CD14-positive monocyte (primary cell): Measurements from ENCODE around the gene CDK4. TPM values are rescaled to one million over a fixed set of nuclear protein-coding genes. Genes with fewer than 3 reads are reported as not detected.

Experiments used
- DNase-seq, 3 donors: peaks; one replicate each; pipeline ENCODE4 v3.0.0-alpha.2; 2011 to 2022
- H2AFZ ChIP-seq: 2 replicates; pipeline ENCODE4 v1.6.0; 2012; ENCODE audit warnings: mild to moderate bottlenecking, low read depth, low read length, inconsistent platforms; ENCODE audit not compliant: insufficient read depth, poor library complexity, severe bottlenecking
- H3K27ac ChIP-seq, 2 donors: 1 replicate in 1 of 2; 2 replicates in 1 of 2; pipeline ENCODE4 v1.5.1; 2012 to 2013; ENCODE audit warnings: low read length in 2 of 2, control low read depth in 1 of 2, inconsistent platforms in 1 of 2, low read depth in 1 of 2, mild to moderate bottlenecking in 1 of 2
- H3K27me3 ChIP-seq, 2 donors: one replicate each; pipeline versions ENCODE4 v1.6.0 to v1.6.1; 2011 to 2013; ENCODE audit warnings: low read length in 2 of 2; ENCODE audit not compliant: control insufficient read depth in 2 of 2, insufficient read depth in 2 of 2
- H3K36me3 ChIP-seq, 2 donors: replicated peaks in 1 of 2; 1 replicate in 1 of 2; 2 replicates in 1 of 2; pipeline versions ENCODE4 v1.5.1 to v1.6.1; 2012 to 2013; ENCODE audit warnings: low read length in 2 of 2, control low read depth in 1 of 2, inconsistent platforms in 1 of 2, mild to moderate bottlenecking in 1 of 2; ENCODE audit not compliant: insufficient read depth in 2 of 2, control insufficient read depth in 1 of 2
- H3K4me1 ChIP-seq, 2 donors: 1 replicate in 1 of 2; 2 replicates in 1 of 2; pipeline versions ENCODE4 v1.5.1 to v1.6.1; 2012 to 2013; ENCODE audit warnings: low read length in 2 of 2, control low read depth in 1 of 2, inconsistent platforms in 1 of 2, mild to moderate bottlenecking in 1 of 2, moderate library complexity in 1 of 2; ENCODE audit not compliant: insufficient read depth in 2 of 2, control insufficient read depth in 1 of 2
- H3K4me2 ChIP-seq: replicated peaks from 2 replicates; pipeline ENCODE3; 2012; ENCODE audit warnings: low read length, moderate library complexity, mild to moderate bottlenecking; ENCODE audit not compliant: poor library complexity, severe bottlenecking; ENCODE audit errors: extremely low read depth
- H3K4me3 ChIP-seq, 3 experiments: fragments of 200-600 bp in 1 of 3; sonication (generic) in 1 of 3; replicated peaks in 1 of 3; 1 replicate in 2 of 3; 2 replicates in 1 of 3; pipeline ENCODE4 v1.5.1; 2011 to 2013; ENCODE audit warnings: low read length in 3 of 3, mild to moderate bottlenecking in 3 of 3, control low read depth in 2 of 3, low read depth in 2 of 3, inconsistent platforms in 1 of 3, moderate library complexity in 1 of 3
- H3K79me2 ChIP-seq: 2 replicates; pipeline ENCODE4 v1.6.0; 2012; ENCODE audit warnings: mild to moderate bottlenecking, control low read depth, inconsistent platforms, low read length, moderate library complexity; ENCODE audit not compliant: insufficient read depth
- H3K9ac ChIP-seq: 2 replicates; pipeline ENCODE4 v1.6.0; 2017; ENCODE audit warnings: low read length, mild to moderate bottlenecking; ENCODE audit not compliant: insufficient read depth, poor library complexity, severe bottlenecking
- H3K9me3 ChIP-seq, 2 donors: replicated peaks in 1 of 2; 1 replicate in 1 of 2; 2 replicates in 1 of 2; pipeline versions ENCODE4 v1.5.1 to v1.6.1; 2012 to 2013; ENCODE audit warnings: low read length in 2 of 2, control low read depth in 1 of 2; ENCODE audit not compliant: control insufficient read depth in 1 of 2, insufficient read depth in 1 of 2
- H4K20me1 ChIP-seq: 2 replicates; pipeline ENCODE4 v1.6.0; 2012; ENCODE audit warnings: mild to moderate bottlenecking, low read length, control low read depth, moderate library complexity; ENCODE audit not compliant: insufficient read depth
- H3K27ac Mint-ChIP-seq, 7 donors: one replicate each; pipeline ENCODE4 v1.8.0; 2020; ENCODE audit warnings: mild to moderate bottlenecking in 7 of 7, mixed read lengths in 7 of 7, moderate library complexity in 6 of 7, inconsistent platforms in 2 of 7
- H3K27me3 Mint-ChIP-seq, 3 donors: one replicate each; pipeline ENCODE4 v1.8.0; 2021 to 2022; ENCODE audit warnings: low read depth in 3 of 3, mild to moderate bottlenecking in 3 of 3, mixed read lengths in 3 of 3, moderate library complexity in 3 of 3, inconsistent platforms in 1 of 3
- H3K36me3 Mint-ChIP-seq, 2 donors: one replicate each; pipeline ENCODE4 v1.8.0; 2020; ENCODE audit warnings: mixed read lengths in 2 of 2, inconsistent platforms in 1 of 2, mild to moderate bottlenecking in 1 of 2
- H3K4me1 Mint-ChIP-seq: one replicate; pipeline ENCODE4 v1.8.0; 2020; ENCODE audit warnings: mild to moderate bottlenecking, mixed read lengths
- H3K4me3 Mint-ChIP-seq, 2 donors: one replicate each; pipeline ENCODE4 v1.8.0; 2020; ENCODE audit warnings: mild to moderate bottlenecking in 2 of 2, mixed read lengths in 2 of 2, moderate library complexity in 1 of 2
- H3K9me3 Mint-ChIP-seq, 7 donors: one replicate each; pipeline ENCODE4 v1.8.0; 2020 to 2022; ENCODE audit warnings: mixed read lengths in 7 of 7, mild to moderate bottlenecking in 6 of 7, moderate library complexity in 6 of 7, inconsistent platforms in 2 of 7
- CTCF ChIP-seq: fragments of 200-600 bp; IDR thresholded peaks from one replicate; pipeline ENCODE4 v1.8.0; 2022; ENCODE audit warnings: antibody characterized with exemption, mild to moderate bottlenecking
- WGBS: methylation state at CpG from one replicate; pipeline ENCODE4 v1.1.5; 2013; ENCODE audit warnings: missing lambda C conversion rate; ENCODE audit not compliant: insufficient coverage; 5-methylcytosine and 5-hydroxymethylcytosine counted together
- intact Hi-C, 2 donors: fragments of 100-400 bp; cut with micrococcal nuclease; formaldehyde crosslinking; loops; one replicate each; pipeline versions ENCODE4 v1.15.0 to v1.15.1; 2023
- polyA plus RNA-seq, 3 donors: library from polyadenylated mRNA; depleted of rRNA in 1 of 3; unstranded in 2 of 3; stranded (reverse) in 1 of 3; fragments of 300-500 nt in 2 of 3; fragments of >200 nt in 1 of 3; fragmentation: Illumina TruSeq in 2 of 3; gene quantifications; 1 replicate in 2 of 3; 2 replicates in 1 of 3; pipeline ENCODE4 v1.2.3, GENCODE V29; 2012 to 2021

CDK4 gene
- polyA plus RNA-seq, 3 donors, result 26.2 to 38.4 (median 27.4) TPM

- peak within 1 kb of the TSS; percentile 77 for H2AFZ ChIP-seq
- WGBS, result 0% methylated on average over 18 of the region's 41 CpGs
- peak within 1 kb of the TSS; percentile 94 for H3K4me2 ChIP-seq
- H3K36me3 ChIP-seq, result peaks cover 6 to 20% of the 10 kb centered on the region in 2 donors
- peak within 1 kb of the TSS; percentile 35 for H3K27ac ChIP-seq
- no peaks in the 10 kb centered on the region for H3K9me3 ChIP-seq
- H4K20me1 ChIP-seq, result no peaks in the 10 kb centered on the region
- H3K9ac ChIP-seq, result peak within 1 kb of the TSS; percentile 61
- H3K4me3 ChIP-seq, result peak within 1 kb of the TSS; percentile 63 to 85 (median 82)
- peaks cover 27% of the 10 kb centered on the region for H3K79me2 ChIP-seq
- H3K9me3 Mint-ChIP-seq, result peaks cover 0 to 7% (median 0%) of the 10 kb centered on the region in 7 donors
- peaks cover 0 to 7% of the 10 kb centered on the region in 2 donors for H3K27me3 ChIP-seq
- H3K4me1 Mint-ChIP-seq, result peaks cover 44% of the 10 kb centered on the region
- H3K4me1 ChIP-seq, result peaks cover 39 to 45% of the 10 kb centered on the region in 2 donors
- intact Hi-C loops, result loop anchor here in 1 of 2 donors (10.0 kb wide), 1 partner anchor 210 kb away; the partner anchor contains the start of gene DCTN2
- H3K36me3 Mint-ChIP-seq, result peaks cover 9 to 23% of the 10 kb centered on the region in 2 donors
- peak within 1 kb of the TSS in 5 of 7 donors; percentile 4 to 82 (median 50) for H3K27ac Mint-ChIP-seq
- peak within 1 kb of the TSS; percentile 90 to 92 for H3K4me3 Mint-ChIP-seq
- peak in 1 of 3 donors; percentile 22 for DNase-seq
- H3K27me3 Mint-ChIP-seq, result peaks cover 7 to 13% (median 7%) of the 10 kb centered on the region in 3 donors
- TF ChIP-seq CTCF, result no peak
These were observed 2.5 kb upstream of the CDK4 start, which contains the start of gene MARCHF9 for GRCh38 chr12:57754411-57755193. Gene MARCHF9, plus strand, starts transcription at chr12:57755103. Its CDS starts 426 bp downstream, at chr12:57755529.

GRCh38 chr12:57753756-57754337 is 1.7 kb upstream of the CDK4 start:
- H3K79me2 ChIP-seq, result peaks cover 27% of the 10 kb centered on the region
- H2AFZ ChIP-seq, result no peak overlapping the region
- no peak overlapping the region for H3K9ac ChIP-seq
- H3K27ac ChIP-seq, result no peak overlapping the region
- peaks cover 39 to 45% of the 10 kb centered on the region in 2 donors for H3K4me1 ChIP-seq
- H3K36me3 Mint-ChIP-seq, result peaks cover 13 to 28% of the 10 kb centered on the region in 2 donors
- intact Hi-C loops, result loop anchor here in 1 of 2 donors (10.0 kb wide), 1 partner anchor 209 kb away; the partner anchor contains the start of gene DCTN2
- no peak for DNase-seq
- H4K20me1 ChIP-seq, result no peaks in the 10 kb centered on the region
- 67% methylated on average over 1 of the region's 1 CpG for WGBS
- H3K4me3 Mint-ChIP-seq, result peak overlapping the region; percentile 90 to 92
- peaks cover 0 to 7% (median 0%) of the 10 kb centered on the region in 7 donors for H3K9me3 Mint-ChIP-seq
- H3K27me3 ChIP-seq, result peaks cover 0 to 7% of the 10 kb centered on the region in 2 donors
- H3K4me2 ChIP-seq, result no peak overlapping the region
- no peak overlapping the region for H3K4me3 ChIP-seq
- H3K27me3 Mint-ChIP-seq, result peaks cover 7 to 13% (median 7%) of the 10 kb centered on the region in 3 donors
- H3K9me3 ChIP-seq, result no peaks in the 10 kb centered on the region
- no peak for TF ChIP-seq CTCF
- H3K27ac Mint-ChIP-seq, result peak overlapping the region in 3 of 7 donors; percentile 4 to 68 (median 46)
- peaks cover 44% of the 10 kb centered on the region for H3K4me1 Mint-ChIP-seq
- peaks cover 7 to 24% of the 10 kb centered on the region in 2 donors for H3K36me3 ChIP-seq
